KOPT-K1 (cell line): ENCODE measurements around the gene HNRNPAB.
"Not testable (repeated sequence)": the region's sequence is repeated elsewhere in the genome, so short reads cannot be mapped to it uniquely, and the experiment has no call there.

Source experiments
- H3K27ac ChIP-seq: fragments of 200-600 bp; sonication (generic); 2 replicates; pipeline ENCODE4 v1.5.1; 2016; ENCODE audit warnings: antibody characterized with exemption, mild to moderate bottlenecking, low read depth, low read length; ENCODE audit not compliant: poor library complexity, severe bottlenecking
- H3K36me3 ChIP-seq: fragments of 200-600 bp; sonication (generic); 2 replicates; pipeline ENCODE4 v1.5.1; 2017; ENCODE audit warnings: antibody characterized with exemption, mild to moderate bottlenecking, low read length, moderate library complexity; ENCODE audit not compliant: insufficient read depth
- H3K9me3 ChIP-seq: fragments of 200-600 bp; sonication (generic); 2 replicates; pipeline ENCODE4 v1.5.1; 2017; ENCODE audit warnings: antibody characterized with exemption, low read length, mild to moderate bottlenecking; ENCODE audit not compliant: insufficient read depth, poor library complexity, severe bottlenecking

Gene HNRNPAB

GRCh38 chr5:178237431-178238312, 33.3 kb downstream of the HNRNPAB start:
- Histone ChIP-seq H3K36me3 (no peaks in the 10 kb centered on the region), H3K27ac (no peak overlapping the region), H3K9me3 (no peaks in the 10 kb centered on the region)

- Histone ChIP-seq H3K27ac (no peak overlapping the region), H3K9me3 (no peaks in the 10 kb centered on the region), H3K36me3 (no peaks in the 10 kb centered on the region)
Observed at GRCh38 chr5:178238313-178238635, 33.9 kb downstream of the HNRNPAB start.

GRCh38 chr5:178238711-178239592, 34.6 kb downstream of the HNRNPAB start:
- Histone ChIP-seq H3K36me3 (no peaks in the 10 kb centered on the region), H3K27ac (peak overlapping the region; percentile 36)

GRCh38 chr5:178239626-178240301, 35.4 kb downstream of the HNRNPAB start:
- H3K36me3 ChIP-seq, H3K27ac ChIP-seq, H3K9me3 ChIP-seq: not testable (repeated sequence)

More at GRCh38 chr5:178238711-178239592, 34.6 kb downstream of the HNRNPAB start:
- no peaks in the 10 kb centered on the region for H3K9me3 ChIP-seq

GRCh38 chr5:178240341-178240741, 36.0 kb downstream of the HNRNPAB start:
- H3K9me3 ChIP-seq = no peaks in the 10 kb centered on the region
- H3K27ac ChIP-seq = peak overlapping the region; percentile 39
- H3K36me3 ChIP-seq = no peaks in the 10 kb centered on the region

- no peaks in the 10 kb centered on the region for H3K36me3 ChIP-seq
- H3K27ac ChIP-seq = peak overlapping the region; percentile 39
- no peaks in the 10 kb centered on the region for H3K9me3 ChIP-seq
Observed at GRCh38 chr5:178240766-178241165, 36.4 kb downstream of the HNRNPAB start.

- peak overlapping the region; percentile 39 for H3K27ac ChIP-seq
Observed at GRCh38 chr5:178241231-178241663, 36.9 kb downstream of the HNRNPAB start.

GRCh38 chr5:178241688-178242231, 37.4 kb downstream of the HNRNPAB start:
- no peaks in the 10 kb centered on the region for H3K36me3 ChIP-seq
- peak overlapping the region; percentile 39 for H3K27ac ChIP-seq
- H3K9me3 ChIP-seq = no peaks in the 10 kb centered on the region

More at GRCh38 chr5:178241231-178241663, 36.9 kb downstream of the HNRNPAB start:
- no peaks in the 10 kb centered on the region for H3K9me3 ChIP-seq
- no peaks in the 10 kb centered on the region for H3K36me3 ChIP-seq

GRCh38 chr5:178242416-178242815, 38.1 kb downstream of the HNRNPAB start:
- Histone ChIP-seq H3K36me3 (no peaks in the 10 kb centered on the region), H3K9me3 (no peaks in the 10 kb centered on the region), H3K27ac (no peak overlapping the region)

- Histone ChIP-seq H3K27ac (no peak overlapping the region), H3K9me3 (no peaks in the 10 kb centered on the region)
Observed at GRCh38 chr5:178244576-178244975, 40.2 kb downstream of the HNRNPAB start.

GRCh38 chr5:178245389-178245788, 41.1 kb downstream of the HNRNPAB start:
- Histone ChIP-seq H3K27ac (no peak overlapping the region), H3K9me3 (no peaks in the 10 kb centered on the region), H3K36me3 (no peaks in the 10 kb centered on the region)

More at GRCh38 chr5:178244576-178244975, 40.2 kb downstream of the HNRNPAB start:
- H3K36me3 ChIP-seq = no peaks in the 10 kb centered on the region

GRCh38 chr5:178246624-178247279, 42.4 kb downstream of the HNRNPAB start:
- no peaks in the 10 kb centered on the region for H3K36me3 ChIP-seq
- H3K27ac ChIP-seq = no peak overlapping the region
- H3K9me3 ChIP-seq = no peaks in the 10 kb centered on the region

- Histone ChIP-seq H3K9me3 (no peaks in the 10 kb centered on the region), H3K27ac (peak overlapping the region; percentile 47), H3K36me3 (no peaks in the 10 kb centered on the region)
Observed at GRCh38 chr5:178247481-178248456, 43.4 kb downstream of the HNRNPAB start.
